NCI-H345 (cell line): ENCODE results near the gene BRSK2.
A peak's percentile ranks its signal among the peaks of the same experiment; 100 is the strongest.

Experiments used
- DNase-seq: peaks from one replicate; lab custom pipeline; 2025; lab: John Stamatoyannopoulos, UW

BRSK2 gene

GRCh38 chr11:1468473-1469066 is 78.8 kb downstream of the BRSK2 start:
- DNase-seq: no peak

GRCh38 chr11:1469287-1469910 is 79.7 kb downstream of the BRSK2 start:
- no peak for DNase-seq

DNA sequence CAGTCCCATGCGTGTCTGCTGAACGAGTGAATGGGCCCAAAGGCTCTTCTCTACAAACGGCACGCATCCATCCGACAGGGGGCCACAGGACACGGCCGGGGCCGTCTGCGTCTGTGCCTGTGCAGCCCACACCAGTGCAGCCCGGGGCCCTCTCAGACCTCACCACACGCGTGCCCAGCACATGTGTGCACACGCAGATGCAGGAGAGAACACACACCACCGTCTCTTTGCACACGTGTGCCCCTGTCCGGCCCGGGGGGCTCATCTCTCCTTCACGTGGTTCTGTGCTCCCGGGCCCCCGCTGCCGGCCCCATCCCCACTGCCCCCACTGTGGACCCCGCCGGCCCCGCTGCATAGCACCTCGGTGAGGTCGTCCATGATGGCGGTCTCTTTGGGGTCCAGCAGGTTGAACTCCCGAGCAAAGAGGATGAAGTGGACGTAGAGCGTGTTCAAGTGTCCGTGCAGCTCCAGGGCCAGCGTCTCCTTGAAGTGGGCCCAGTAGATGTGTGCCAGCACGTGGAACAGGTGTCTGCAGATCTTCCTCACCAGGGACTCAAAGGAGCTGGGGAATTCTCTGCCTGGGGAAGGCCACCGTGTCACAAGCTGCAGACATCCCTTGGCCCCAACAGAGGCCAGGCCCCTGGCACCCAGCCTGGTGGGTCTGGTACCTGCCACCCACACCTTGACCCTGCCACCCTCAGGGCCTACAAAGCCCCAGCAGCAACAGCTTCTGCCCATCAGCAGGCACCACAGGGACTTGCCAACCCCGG is 80.4 kb downstream of the BRSK2 start:
- DNase-seq: no peak

- no peak for DNase-seq
Observed at GRCh38 chr11:1470681-1471611, 81.2 kb downstream of the BRSK2 start.

- DNase-seq: no peak
Observed at GRCh38 chr11:1471736-1472135, 82.0 kb downstream of the BRSK2 start.

DNA sequence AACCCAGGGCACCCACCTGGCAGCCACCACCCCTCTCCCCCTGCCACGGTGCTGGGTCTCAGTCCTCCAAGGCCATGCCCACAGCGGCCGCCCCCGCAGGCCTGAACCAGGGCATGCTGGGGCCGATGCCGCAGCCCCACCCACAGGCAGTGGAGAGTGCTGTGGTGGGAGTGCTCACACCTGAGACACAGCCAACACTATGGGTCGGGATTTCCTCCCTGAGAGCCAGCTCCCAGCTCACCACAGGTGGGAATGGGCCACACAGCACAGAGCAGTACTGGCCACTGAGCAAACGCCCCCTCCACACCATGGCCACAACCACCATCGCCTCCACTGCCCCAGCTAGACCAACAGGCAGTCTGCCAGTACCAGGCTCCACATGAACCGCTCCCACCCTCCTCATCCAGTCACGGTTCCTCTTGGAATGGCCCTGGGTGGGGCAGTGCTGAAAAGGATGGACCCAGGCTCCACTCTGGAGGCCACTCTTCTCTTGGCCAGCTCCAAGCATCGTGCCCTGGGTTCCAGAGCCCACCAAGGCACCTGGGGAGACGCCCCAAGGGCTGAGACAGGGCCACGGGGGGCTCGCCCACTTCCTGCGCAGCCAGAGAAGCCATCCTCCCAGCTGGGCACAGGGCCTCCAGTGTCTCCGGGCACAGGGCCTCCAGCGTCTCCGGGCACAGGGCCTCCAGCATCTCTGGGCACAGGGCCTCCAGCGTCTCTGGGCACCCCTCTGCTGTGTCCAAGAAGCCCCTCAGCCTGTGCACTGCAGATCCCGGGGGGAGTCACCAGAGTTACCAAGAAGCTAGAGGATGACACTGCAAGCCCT is 82.7 kb downstream of the BRSK2 start:
- DNase-seq: no peak

- no peak for DNase-seq
Observed at GRCh38 chr11:1473011-1473628, 83.4 kb downstream of the BRSK2 start.

DNA sequence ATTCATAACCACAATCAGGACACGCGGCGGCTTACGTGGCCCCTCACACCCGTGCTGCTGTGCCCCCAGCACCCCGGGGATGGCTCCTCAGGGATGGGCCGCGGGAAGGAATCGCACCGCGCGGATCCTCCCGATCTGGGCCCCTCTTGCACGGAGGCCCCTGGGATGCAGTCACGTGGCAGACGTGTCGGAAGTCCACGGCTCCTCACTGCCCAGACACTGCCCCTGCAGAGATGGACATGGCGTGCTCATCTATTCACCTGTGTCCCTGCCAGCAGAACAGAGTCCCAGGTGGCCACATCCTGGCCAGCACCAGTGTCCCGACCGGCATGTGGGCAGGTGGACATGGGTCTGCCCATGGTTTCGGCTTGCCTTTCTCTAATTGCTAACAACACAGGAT is 84.1 kb downstream of the BRSK2 start:
- no peak for DNase-seq

DNA sequence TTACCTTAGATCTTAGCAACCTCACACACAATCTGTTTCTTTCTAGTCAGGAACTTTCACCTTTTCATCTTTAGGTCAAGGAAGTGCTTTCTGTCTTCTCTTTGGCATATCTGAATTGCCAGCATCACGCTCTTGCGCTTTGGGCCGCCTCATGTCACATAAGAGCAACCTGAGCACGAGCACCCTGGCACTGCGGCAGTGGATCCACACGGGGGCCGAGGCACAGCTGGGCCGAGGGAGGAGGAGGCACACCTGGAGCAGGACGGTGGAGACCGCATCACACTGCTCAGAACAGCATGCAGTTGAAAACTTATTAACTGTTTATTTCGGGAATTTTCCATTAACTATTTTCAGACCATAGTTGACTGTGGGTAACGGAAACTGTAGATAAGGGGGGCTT is 86.1 kb downstream of the BRSK2 start:
- DNase-seq: no peak

DNA sequence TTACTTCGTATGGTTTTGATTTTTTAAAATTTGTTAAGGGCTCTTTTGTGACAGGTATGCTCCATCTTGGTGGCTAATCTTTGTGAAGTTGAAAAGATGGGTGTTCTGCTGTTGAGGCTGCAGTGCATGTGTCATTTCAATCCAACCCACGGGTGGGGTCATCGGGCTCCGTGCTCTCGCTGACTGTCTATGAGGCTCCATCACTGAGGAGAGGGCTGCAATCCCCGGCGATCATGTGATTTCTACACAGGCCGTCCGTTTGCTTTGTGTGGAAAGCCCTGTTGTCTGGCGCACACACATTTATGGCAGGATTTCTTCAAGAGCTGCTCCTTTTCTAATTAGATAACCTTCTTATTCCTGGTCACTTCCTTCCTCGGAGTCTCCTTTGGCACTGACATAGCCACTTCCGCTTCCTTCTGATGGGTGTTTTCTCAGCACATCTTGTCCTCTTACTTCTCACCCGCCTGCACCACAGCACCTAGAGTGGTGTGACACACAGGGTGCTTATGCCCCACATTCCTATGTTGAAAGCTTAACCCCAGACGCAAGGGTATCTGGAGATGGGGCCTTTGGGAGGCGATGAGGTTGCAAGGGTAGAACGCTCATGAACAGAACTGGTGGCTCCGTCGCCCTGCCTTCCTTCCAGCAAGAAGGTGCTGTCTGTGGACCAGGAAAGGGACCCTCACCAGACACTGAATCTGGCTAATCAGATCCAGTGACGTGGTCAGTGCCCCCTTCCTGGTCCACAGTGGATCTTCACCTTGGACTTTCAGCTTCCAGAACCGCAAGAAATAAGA is 87.4 kb downstream of the BRSK2 start:
- DNase-seq: no peak

GRCh38 chr11:1478011-1478410 is 88.3 kb downstream of the BRSK2 start:
- no peak for DNase-seq

- no peak for DNase-seq
Observed at GRCh38 chr11:1478544-1478943, 88.8 kb downstream of the BRSK2 start.

- DNase-seq: no peak
Observed at GRCh38 chr11:1479006-1479677, 89.4 kb downstream of the BRSK2 start.

DNA sequence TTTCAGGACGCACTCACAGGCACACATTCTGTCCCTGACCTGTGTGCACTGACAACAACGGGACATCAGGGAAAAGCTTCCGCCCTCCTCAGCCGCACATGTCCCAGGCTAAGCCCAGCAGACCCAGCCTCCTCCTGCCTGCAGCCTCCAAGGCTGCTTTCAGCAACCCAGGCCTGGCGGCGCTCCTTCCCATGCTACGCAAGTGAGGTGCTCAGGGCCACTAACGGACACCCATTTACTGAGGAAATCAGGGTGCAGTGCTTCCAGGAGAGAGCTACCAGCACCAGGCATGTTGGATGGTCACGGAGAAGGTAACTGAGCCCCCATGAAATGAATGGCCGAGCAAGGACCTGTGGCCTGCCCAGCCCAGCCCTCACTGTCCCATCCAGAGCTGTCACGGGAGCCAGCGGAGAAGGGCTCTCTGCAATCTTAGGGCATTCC is 90.0 kb downstream of the BRSK2 start:
- DNase-seq: no peak

DNA sequence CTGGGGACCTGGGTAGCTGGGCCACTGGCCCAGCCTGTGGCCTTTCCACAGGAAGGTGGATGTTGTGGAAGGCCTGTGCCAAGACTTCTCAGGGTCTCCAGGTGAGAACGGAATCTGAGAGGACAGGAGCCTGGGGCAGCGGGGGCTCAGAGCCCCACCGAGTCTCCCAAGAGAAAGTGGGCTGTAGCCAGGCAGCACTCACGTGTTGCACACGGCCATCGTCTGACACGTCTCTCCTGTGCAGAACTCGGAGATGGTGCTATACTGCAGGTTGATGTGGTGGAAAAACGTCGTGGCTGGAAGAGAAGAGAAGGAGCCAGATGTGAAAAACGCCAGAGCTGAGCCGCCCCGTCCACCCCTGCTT is 90.4 kb downstream of the BRSK2 start:
- DNase-seq: no peak

- DNase-seq: no peak
Observed at GRCh38 chr11:1480555-1481482, 91.1 kb downstream of the BRSK2 start.

DNA sequence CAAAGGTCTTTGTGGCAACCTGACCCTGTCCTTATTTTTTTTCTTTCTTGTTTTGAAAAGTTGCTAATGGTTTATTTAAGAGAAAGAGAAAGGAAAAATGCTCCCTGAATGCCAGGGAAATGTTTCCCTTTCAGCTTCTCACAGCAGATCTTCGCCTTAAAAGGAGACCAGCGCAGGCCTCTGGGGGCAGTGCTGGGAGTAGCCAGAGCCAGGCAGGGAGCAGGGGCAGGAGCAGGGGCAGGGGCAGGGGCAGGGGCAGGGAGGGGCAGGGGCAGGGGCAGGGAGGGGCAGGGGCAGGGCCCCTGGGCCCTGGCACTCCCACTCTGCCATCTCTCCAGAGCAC is 91.7 kb downstream of the BRSK2 start:
- DNase-seq: no peak

- DNase-seq: peak; percentile 14
Observed at GRCh38 chr11:1481861-1482441, 92.2 kb downstream of the BRSK2 start.
